ENCODE results near the gene ALG3. TPM values are rescaled to one million over a fixed set of nuclear protein-coding genes. Genes with fewer than 3 reads are reported as not detected.

ALG3 gene
- total RNA-seq, 1 experiment from 2014 or later, result 62.2 TPM

DNA sequence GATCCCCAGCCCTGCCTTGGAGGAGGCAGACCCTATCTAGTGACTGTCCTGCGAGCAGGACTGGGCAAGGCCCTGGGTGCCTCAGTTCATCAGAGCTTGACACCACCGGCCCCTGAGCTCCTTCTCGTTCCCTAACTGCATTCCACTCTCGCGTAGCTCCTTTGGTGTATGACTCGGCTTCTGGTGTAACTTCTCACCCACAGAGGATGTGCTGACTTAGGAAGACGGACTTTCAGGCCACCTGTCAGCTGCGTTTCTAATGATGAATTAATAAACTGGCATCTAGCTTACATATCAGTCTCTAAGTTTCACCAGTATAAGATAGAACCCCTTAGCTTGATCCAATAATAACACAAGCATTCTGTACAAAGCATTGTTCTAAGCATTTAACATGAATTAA lies 45.2 kb downstream of the ALG3 start:
- no peak overlapping the region for H3K4me2 ChIP-seq (ENCODE audit: insufficient read depth, insufficient read length, low read length)
- no peak overlapping the region for H2AK5ac ChIP-seq (ENCODE audit: insufficient read length, low read length)
- no peak overlapping the region for H3K4ac ChIP-seq (ENCODE audit: low read depth, low read length)
- TF ChIP-seq, protein P1, sequence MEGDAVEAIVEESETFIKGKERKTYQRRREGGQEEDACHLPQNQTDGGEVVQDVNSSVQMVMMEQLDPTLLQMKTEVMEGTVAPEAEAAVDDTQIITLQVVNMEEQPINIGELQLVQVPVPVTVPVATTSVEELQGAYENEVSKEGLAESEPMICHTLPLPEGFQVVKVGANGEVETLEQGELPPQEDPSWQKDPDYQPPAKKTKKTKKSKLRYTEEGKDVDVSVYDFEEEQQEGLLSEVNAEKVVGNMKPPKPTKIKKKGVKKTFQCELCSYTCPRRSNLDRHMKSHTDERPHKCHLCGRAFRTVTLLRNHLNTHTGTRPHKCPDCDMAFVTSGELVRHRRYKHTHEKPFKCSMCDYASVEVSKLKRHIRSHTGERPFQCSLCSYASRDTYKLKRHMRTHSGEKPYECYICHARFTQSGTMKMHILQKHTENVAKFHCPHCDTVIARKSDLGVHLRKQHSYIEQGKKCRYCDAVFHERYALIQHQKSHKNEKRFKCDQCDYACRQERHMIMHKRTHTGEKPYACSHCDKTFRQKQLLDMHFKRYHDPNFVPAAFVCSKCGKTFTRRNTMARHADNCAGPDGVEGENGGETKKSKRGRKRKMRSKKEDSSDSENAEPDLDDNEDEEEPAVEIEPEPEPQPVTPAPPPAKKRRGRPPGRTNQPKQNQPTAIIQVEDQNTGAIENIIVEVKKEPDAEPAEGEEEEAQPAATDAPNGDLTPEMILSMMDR (conservative IDR thresholded peaks at IDR 0.05), result no peak
- H3K27me3 ChIP-seq (ENCODE audit: insufficient read depth, low read length), result no peaks in the 10 kb centered on the region
- H3K79me2 ChIP-seq (ENCODE audit: insufficient read depth, low read length), result no peaks in the 10 kb centered on the region
- H3K23me2 ChIP-seq (ENCODE audit: insufficient read length, low read depth, low read length, poor library complexity, severe bottlenecking), result no peaks in the 10 kb centered on the region
- H3K14ac ChIP-seq (ENCODE audit: insufficient read depth, low read length), result no peak overlapping the region
- Mint-ChIP-seq H3K4me3 (no peak overlapping the region), H3K27ac (no peak overlapping the region; a peak in 1 of 7 replicates), H3K27me3 (ENCODE audit: low read depth) (peaks cover 8% of the 10 kb centered on the region), H3K36me3 (ENCODE audit: insufficient read depth in 1 of 3, low read depth in 3 of 3) (no peaks in the 10 kb centered on the region), H3K9me3 (no peaks in the 10 kb centered on the region), H3K4me1 (peaks cover 0 to 7% of the 10 kb centered on the region in 2 experiments; a peak in 1 of 4 replicates)
- H2BK120ac ChIP-seq (ENCODE audit: low read depth, low read length, poor library complexity, severe bottlenecking), result no peak overlapping the region
- no peaks in the 10 kb centered on the region for H3K79me1 ChIP-seq (ENCODE audit: insufficient read depth, low read depth, low read length, poor library complexity, severe bottlenecking)
- H2BK20ac ChIP-seq (ENCODE audit: low read depth, low read length, poor library complexity, severe bottlenecking), result no peak overlapping the region
- no peak overlapping the region for H2BK5ac ChIP-seq (ENCODE audit: insufficient read length, low read length)
- no peak overlapping the region for H2BK12ac ChIP-seq (ENCODE audit: insufficient read length, low read depth, low read length)
- no peak for DNase-seq
- H3T11ph ChIP-seq (ENCODE audit: low read length), result no peak overlapping the region
- H3K23ac ChIP-seq (ENCODE audit: insufficient read length, low read depth, low read length), result no peak overlapping the region
- no peak overlapping the region for H4K91ac ChIP-seq (ENCODE audit: insufficient read length, low read depth, low read length)
- no peaks in the 10 kb centered on the region for H3K4me1 ChIP-seq (ENCODE audit: insufficient read depth, low read length)
- H3K9me3 ChIP-seq (ENCODE audit: control insufficient read depth, low read depth, low read length), result no peaks in the 10 kb centered on the region
- H3K56ac ChIP-seq (ENCODE audit: insufficient read length, low read depth, low read length), result no peak overlapping the region
- H2BK15ac ChIP-seq (ENCODE audit: low read depth, low read length), result no peak overlapping the region
- H3K18ac ChIP-seq (ENCODE audit: insufficient read length, low read depth, low read length), result no peak overlapping the region
- H3K27ac ChIP-seq (ENCODE audit: insufficient read length, low read depth, low read length), result no peak overlapping the region
- no CpG with 5 or more reads among the region's 8 CpGs for whole genome bisulfite sequencing (ENCODE audit: extremely low coverage, insufficient read length, low lambda C conversion rate)
- no peak overlapping the region for H4K8ac ChIP-seq (replicated peaks; ENCODE audit: insufficient read length, low read depth, low read length)
- H2AFZ ChIP-seq (ENCODE audit: low read length), result no peak overlapping the region
- H4K20me1 ChIP-seq (ENCODE audit: control insufficient read depth, insufficient read depth, insufficient read length), result no peaks in the 10 kb centered on the region
- no peak overlapping the region for H4K5ac ChIP-seq (ENCODE audit: insufficient read length, low read depth, low read length)
- no peak overlapping the region for H3K9ac ChIP-seq (ENCODE audit: extremely low read depth, insufficient read length, low read length)
